ENCODE results near the gene TEX19. TPM values are rescaled to one million over a fixed set of nuclear protein-coding genes. Genes with fewer than 3 reads are reported as not detected.
A peak's percentile ranks its signal among the peaks of the same experiment; 100 is the strongest.
"Not testable (repeated sequence)": the region's sequence is repeated elsewhere in the genome, so short reads cannot be mapped to it uniquely, and the experiment has no call there.

The TEX19 gene
- polyA plus RNA-seq, 12 donors = 0.08 to 0.25 (median 0.12) TPM; not detected in 7

- DNase-seq = no peak
Observed at GRCh38 chr17:82375359-82376041, 16.5 kb downstream of the TEX19 start.

DNA sequence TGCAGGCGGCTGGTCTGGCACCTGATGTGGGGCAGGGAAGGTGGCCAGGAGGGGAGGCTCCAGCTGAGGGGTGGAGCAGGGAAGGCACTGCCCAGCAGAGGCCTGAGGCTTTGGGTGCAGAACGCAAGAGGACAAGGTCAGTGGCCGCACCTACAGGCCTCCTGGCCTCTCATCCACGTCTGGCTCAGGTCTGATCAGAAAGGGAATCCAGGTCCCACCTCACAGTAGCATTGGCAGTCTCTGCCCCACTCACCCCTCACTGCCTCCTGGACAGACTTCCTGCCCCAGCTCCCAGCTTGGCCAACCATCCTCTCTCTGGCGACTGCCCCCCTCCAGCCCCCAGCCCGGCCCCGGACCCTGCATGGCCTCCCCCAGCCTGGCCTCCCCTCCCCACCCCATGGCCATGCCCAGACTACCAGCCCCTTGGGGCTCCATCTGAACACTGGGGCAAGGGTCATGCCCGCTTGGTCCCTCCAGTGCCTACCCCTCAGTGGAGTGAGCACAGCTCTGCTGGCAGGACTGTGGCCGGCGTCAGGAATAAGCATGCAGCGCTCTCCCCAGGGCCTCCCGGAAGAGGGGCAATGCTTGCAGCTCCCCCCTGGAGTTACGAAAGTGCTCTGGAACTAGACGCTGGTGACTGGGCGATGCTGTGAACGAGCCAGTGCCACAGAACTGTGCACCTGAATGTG lies 17.1 kb downstream of the TEX19 start:
- DNase-seq = no peak

DNA sequence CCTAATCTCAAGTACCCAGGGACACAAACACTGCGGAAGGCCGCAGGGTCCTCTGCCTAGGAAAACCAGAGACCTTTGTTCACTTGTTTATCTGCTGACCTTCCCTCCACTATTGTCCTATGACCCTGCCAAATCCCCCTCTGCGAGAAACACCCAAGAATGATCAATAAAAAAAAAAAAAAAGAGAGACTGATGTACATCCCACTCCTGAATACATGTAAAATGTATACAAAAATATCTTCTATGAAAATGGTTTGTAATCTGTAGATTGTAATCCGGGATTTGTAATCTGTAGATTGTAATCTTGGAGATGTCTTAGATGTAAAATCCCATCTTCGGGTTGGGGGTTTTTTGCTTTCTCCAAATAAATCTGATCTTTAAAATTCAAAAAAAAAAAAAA lies 18.2 kb downstream of the TEX19 start:
- DNase-seq = not testable (repeated sequence)

GRCh38 chr17:82377924-82378740 lies 19.1 kb downstream of the TEX19 start:
- no peak for DNase-seq

DNA sequence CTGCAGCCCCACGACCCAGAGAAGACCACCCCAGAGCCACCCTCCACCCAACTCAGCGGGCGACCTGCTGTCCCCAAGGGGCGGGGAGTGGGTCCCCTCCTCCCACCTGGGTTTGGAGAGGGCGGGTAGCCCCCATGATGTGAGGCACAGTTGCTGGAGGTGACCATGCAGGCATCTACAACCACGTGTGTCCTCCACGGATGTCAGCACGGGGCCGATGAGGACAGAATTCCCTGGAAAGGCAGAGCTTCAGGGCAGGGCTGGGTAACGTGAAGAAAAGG lies 19.6 kb downstream of the TEX19 start:
- DNase-seq = no peak

- peak; percentile 80 for DNase-seq
Observed at GRCh38 chr17:82380860-82381702, 22.0 kb downstream of the TEX19 start.

DNA sequence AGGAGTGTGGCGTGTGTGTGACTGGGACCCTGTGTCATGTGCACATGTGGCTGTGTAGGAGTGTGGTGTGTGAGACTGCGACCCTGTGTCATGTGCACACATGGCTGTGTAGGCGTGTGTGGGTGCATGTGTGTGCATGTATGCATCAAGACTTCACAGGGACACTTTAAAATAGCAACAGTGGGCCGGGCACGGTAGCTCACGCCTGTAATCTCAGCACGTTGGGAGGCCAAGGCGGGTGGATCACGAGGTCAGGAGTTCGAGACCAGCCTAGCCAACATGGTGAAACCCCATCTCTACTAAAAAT lies 22.6 kb downstream of the TEX19 start:
- DNase-seq = not testable (repeated sequence)

- DNase-seq = not testable (repeated sequence)
Observed at GRCh38 chr17:82382220-82382932, 23.3 kb downstream of the TEX19 start.

GRCh38 chr17:82382933-82383255 lies 23.8 kb downstream of the TEX19 start:
- DNase-seq = no peak

DNA sequence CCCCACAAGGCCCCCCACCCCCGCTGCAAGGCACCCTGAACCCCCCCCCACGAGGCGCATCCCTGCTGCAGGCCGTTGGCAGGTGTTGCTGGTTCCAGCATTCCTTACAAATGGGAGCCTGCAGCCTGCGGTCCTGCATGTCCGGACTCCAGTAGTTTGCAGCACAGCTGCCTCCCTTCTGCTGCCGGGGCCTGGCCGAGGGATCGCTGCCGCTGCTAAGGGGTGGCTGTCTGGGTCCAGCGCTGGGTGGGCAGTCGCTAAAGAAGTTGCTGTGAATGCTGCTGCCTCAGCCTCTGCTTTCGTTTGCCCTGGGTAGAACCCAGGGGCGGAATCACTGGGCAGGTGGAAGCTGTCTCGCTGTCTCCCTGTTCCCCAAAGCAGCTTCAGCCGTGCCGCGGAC lies 24.4 kb downstream of the TEX19 start:
- no peak for DNase-seq

DNA sequence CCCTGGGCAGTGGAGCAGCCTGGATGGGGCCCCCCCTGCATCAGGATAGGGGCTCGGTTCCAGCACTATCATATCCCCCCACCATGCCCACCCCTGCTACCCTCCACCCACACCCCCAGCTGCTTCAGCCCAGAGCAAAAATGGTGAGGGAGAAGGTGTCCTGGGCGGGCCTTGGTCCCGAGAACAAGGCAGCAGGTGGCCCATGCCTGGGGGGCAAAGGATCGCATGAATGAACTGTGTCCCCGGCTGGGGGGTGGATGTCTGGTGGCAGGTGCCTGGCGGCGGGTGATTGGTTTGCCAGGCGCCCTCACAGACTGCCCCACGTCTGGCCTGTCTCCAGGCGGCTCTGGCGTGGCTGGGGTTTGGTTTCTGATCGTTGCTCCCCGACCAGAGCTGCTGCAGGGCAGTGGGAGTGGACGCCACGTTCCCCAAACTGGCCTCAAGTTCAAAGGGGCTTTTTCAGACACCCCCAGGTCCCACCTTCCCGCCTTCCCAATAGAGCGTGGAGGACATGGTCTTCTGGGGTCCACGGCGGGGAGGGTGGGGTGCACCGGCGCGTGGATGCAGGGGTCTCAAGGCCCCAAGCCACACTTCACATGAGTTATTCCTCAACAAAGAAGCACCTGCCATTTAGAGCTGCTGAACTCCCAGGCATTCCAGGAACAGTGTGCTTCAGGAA lies 25.1 kb downstream of the TEX19 start:
- no peak for DNase-seq

- peak; percentile 72 for DNase-seq
Observed at GRCh38 chr17:82384730-82385481, 25.9 kb downstream of the TEX19 start.

DNA sequence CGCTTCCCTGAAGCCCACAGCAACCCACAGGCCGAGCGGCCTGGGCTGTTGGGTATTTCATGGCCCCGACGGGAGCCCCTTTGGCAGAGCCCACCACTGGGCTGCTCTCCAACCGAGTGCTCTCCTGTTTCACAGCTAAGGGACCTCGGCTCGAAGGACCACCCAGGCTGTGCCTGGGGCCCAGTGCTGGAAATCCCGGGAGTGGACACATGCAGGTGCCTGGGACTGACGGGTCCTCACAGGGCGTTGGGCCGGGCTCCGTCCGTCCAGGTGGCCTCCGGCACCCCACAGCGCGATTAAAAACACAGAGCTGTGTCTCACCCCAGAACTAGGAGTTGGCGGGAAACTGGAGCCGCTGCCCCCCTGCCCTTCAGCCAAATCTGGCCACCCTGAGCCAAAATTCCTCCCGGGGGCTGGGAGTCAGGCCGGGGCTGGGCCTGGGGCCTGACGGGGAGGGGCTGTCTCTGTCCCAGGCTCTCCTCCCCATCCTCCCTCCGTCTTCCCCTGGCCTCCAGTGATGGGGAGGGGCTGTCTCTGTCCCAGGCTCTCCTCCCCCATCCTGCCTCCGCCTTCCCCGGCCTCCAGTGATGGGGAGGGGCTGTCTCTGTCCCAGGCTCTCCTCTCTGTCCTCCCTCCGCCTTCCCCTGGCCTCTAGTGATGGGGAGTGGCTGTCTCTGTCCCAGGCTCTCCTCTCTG lies 26.7 kb downstream of the TEX19 start:
- peak; percentile 83 for DNase-seq

GRCh38 chr17:82386255-82386831 lies 27.3 kb downstream of the TEX19 start:
- DNase-seq = no peak

GRCh38 chr17:82386881-82387704 lies 28.0 kb downstream of the TEX19 start:
- no peak for DNase-seq

GRCh38 chr17:82387705-82388106 lies 28.7 kb downstream of the TEX19 start:
- DNase-seq = no peak

GRCh38 chr17:82388223-82388921 lies 29.3 kb downstream of the TEX19 start:
- no peak for DNase-seq

DNA sequence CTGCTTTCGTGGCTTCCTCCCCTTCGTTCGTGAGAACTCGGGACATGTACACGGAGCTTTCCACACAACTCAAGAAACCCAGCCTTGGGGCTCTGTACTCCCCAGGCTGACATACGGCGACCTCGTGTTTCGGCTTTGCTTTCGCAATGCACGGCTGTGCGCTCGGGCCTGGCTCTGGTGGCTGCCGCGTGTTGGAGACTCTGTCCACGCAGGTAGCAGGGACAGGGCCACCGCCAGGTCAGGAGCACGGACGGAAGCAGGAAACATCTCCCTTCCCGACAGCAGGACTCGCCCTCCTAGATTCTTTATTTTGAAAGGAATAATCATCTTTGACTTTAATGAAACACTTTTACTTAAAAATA lies 29.9 kb downstream of the TEX19 start:
- no peak for DNase-seq

Measured in muscle of arm (tissue), 12 donors.